ENCODE measurements around the gene IRF2BPL. TPM values are rescaled to one million over a fixed set of nuclear protein-coding genes. Genes with fewer than 3 reads are reported as not detected.

Gene IRF2BPL
- total and polyA plus RNA-seq, 4 donors, result 3.8 to 15.8 (median 7.4) TPM

- H3K27ac ChIP-seq (ENCODE audit: low read depth in 1 of 2, low read length in 2 of 2), result no peak overlapping the region
- no peak for DNase-seq (ENCODE audit: low spot score)
- peaks cover 0 to under 1% (median 0%) of the 10 kb centered on the region in 4 donors for H3K9me3 ChIP-seq (ENCODE audit: control insufficient read depth in 4 of 4, low read length in 3 of 4)
- TF ChIP-seq EGR1 (IDR thresholded peaks at IDR 0.05; ENCODE audit: low read depth in 2 of 2), result no peak
- no peak for TF ChIP-seq RXRA (IDR thresholded peaks at IDR 0.05)
- TF ChIP-seq, protein P1, sequence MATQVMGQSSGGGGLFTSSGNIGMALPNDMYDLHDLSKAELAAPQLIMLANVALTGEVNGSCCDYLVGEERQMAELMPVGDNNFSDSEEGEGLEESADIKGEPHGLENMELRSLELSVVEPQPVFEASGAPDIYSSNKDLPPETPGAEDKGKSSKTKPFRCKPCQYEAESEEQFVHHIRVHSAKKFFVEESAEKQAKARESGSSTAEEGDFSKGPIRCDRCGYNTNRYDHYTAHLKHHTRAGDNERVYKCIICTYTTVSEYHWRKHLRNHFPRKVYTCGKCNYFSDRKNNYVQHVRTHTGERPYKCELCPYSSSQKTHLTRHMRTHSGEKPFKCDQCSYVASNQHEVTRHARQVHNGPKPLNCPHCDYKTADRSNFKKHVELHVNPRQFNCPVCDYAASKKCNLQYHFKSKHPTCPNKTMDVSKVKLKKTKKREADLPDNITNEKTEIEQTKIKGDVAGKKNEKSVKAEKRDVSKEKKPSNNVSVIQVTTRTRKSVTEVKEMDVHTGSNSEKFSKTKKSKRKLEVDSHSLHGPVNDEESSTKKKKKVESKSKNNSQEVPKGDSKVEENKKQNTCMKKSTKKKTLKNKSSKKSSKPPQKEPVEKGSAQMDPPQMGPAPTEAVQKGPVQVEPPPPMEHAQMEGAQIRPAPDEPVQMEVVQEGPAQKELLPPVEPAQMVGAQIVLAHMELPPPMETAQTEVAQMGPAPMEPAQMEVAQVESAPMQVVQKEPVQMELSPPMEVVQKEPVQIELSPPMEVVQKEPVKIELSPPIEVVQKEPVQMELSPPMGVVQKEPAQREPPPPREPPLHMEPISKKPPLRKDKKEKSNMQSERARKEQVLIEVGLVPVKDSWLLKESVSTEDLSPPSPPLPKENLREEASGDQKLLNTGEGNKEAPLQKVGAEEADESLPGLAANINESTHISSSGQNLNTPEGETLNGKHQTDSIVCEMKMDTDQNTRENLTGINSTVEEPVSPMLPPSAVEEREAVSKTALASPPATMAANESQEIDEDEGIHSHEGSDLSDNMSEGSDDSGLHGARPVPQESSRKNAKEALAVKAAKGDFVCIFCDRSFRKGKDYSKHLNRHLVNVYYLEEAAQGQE (IDR thresholded peaks at IDR 0.05), result no peak
- no peak for TF ChIP-seq HNF4A (conservative IDR thresholded peaks at IDR 0.05)
- TF ChIP-seq FOXA1 (IDR thresholded peaks at IDR 0.05), result no peak
- TF ChIP-seq RAD21 (IDR thresholded peaks at IDR 0.05), result no peak
- TF ChIP-seq HNF4G (IDR thresholded peaks at IDR 0.05), result no peak
- no peak for TF ChIP-seq FOXA2 (IDR thresholded peaks at IDR 0.05)
- no peak for TF ChIP-seq SP1 (IDR thresholded peaks at IDR 0.05)
- TF ChIP-seq TAF1 (conservative IDR thresholded peaks at IDR 0.05), result no peak
- TF ChIP-seq ZBTB33 (IDR thresholded peaks at IDR 0.05), result no peak
- no peak for TF ChIP-seq NR2F2 (IDR thresholded peaks at IDR 0.05)
- WGBS, result 77% methylated on average over 7 of the region's 7 CpGs
- H3K9ac ChIP-seq (ENCODE audit: low read depth in 1 of 2, low read length in 2 of 2), result no peak overlapping the region
- no peaks in the 10 kb centered on the region for H3K27me3 ChIP-seq (ENCODE audit: control insufficient read depth in 4 of 4, insufficient read depth in 4 of 4, low read length in 3 of 4)
- H3K4me3 ChIP-seq (ENCODE audit: low read depth in 1 of 3, low read length in 3 of 3), result no peak overlapping the region
- H3K4me1 ChIP-seq (ENCODE audit: control insufficient read depth in 4 of 4, insufficient read depth in 4 of 4, low read length in 3 of 4), result no peaks in the 10 kb centered on the region
- no peaks in the 10 kb centered on the region for H3K36me3 ChIP-seq (ENCODE audit: control insufficient read depth in 4 of 4, insufficient read depth in 3 of 4, low read depth in 1 of 4, low read length in 3 of 4)
These were observed 52.1 kb downstream of the IRF2BPL start for GRCh38 chr14:76976240-76977005.

GRCh38 chr14:76975812-76976211, 52.7 kb downstream of the IRF2BPL start:
- Histone ChIP-seq H3K36me3 (ENCODE audit: control insufficient read depth in 4 of 4, insufficient read depth in 3 of 4, low read depth in 1 of 4, low read length in 3 of 4) (no peaks in the 10 kb centered on the region), H3K9ac (ENCODE audit: low read depth in 1 of 2, low read length in 2 of 2) (no peak overlapping the region), H3K4me1 (ENCODE audit: control insufficient read depth in 4 of 4, insufficient read depth in 4 of 4, low read length in 3 of 4) (no peaks in the 10 kb centered on the region), H3K4me3 (ENCODE audit: low read depth in 1 of 3, low read length in 3 of 3) (no peak overlapping the region), H3K27ac (ENCODE audit: low read depth in 1 of 2, low read length in 2 of 2) (no peak overlapping the region), H3K27me3 (ENCODE audit: control insufficient read depth in 4 of 4, insufficient read depth in 4 of 4, low read length in 3 of 4) (no peaks in the 10 kb centered on the region), H3K9me3 (ENCODE audit: control insufficient read depth in 4 of 4, low read length in 3 of 4) (no peaks in the 10 kb centered on the region)
- DNase-seq (ENCODE audit: low spot score), result no peak
- WGBS, result 94% methylated on average over 4 of the region's 4 CpGs
- no peak for TF ChIP-seq YY1 (IDR thresholded peaks at IDR 0.05)
- TF ChIP-seq, protein P2, sequence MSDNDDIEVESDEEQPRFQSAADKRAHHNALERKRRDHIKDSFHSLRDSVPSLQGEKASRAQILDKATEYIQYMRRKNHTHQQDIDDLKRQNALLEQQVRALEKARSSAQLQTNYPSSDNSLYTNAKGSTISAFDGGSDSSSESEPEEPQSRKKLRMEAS (IDR thresholded peaks at IDR 0.05), result no peak
- TF ChIP-seq SP1 (IDR thresholded peaks at IDR 0.05), result no peak
